RWPE2 (cell line): ENCODE results near the gene UXT.

Experiments used
- ATAC-seq: fragments of 200-7000 bp; cut with Tn5 transposase; 3 replicates; pipeline ENCODE4 v1.9.1; 2021; ENCODE audit warnings: low read depth
- DNase-seq: peaks from one replicate; pipeline ENCODE4 v3.0.0-alpha.2; 2020; ENCODE audit warnings: low spot score
- H3K27ac ChIP-seq: fragments of 450-650 bp; 2 replicates; pipeline ENCODE4 v1.5.1; 2017; ENCODE audit warnings: mild to moderate bottlenecking; ENCODE audit not compliant: poor library complexity, severe bottlenecking
- H3K27me3 ChIP-seq: fragments of 250-450 bp; sonication (Bioruptor Pico); 2 replicates; pipeline ENCODE4 v1.5.1; 2021; ENCODE audit warnings: mild to moderate bottlenecking, moderate library complexity; ENCODE audit not compliant: insufficient read depth, poor library complexity, severe bottlenecking
- H3K36me3 ChIP-seq: fragments of 250-450 bp; sonication (Bioruptor Pico); 2 replicates; pipeline ENCODE4 v1.5.1; 2020; ENCODE audit warnings: low read depth, mild to moderate bottlenecking, moderate library complexity
- H3K4me1 ChIP-seq: fragments of 250-450 bp; sonication (Bioruptor Pico); 2 replicates; pipeline ENCODE4 v1.5.1; 2021; ENCODE audit warnings: mild to moderate bottlenecking, moderate library complexity; ENCODE audit not compliant: insufficient read depth, poor library complexity, severe bottlenecking
- H3K4me3 ChIP-seq: fragments of 250-450 bp; sonication (Bioruptor Pico); 2 replicates; pipeline ENCODE4 v1.5.1; 2021; ENCODE audit warnings: mild to moderate bottlenecking, moderate library complexity; ENCODE audit not compliant: severe bottlenecking
- H3K9me3 ChIP-seq: fragments of 250-450 bp; sonication (Bioruptor Pico); 2 replicates; pipeline ENCODE4 v1.5.1; 2021; ENCODE audit warnings: mild to moderate bottlenecking, moderate library complexity; ENCODE audit not compliant: severe bottlenecking
- CTCF ChIP-seq: fragments of 450-650 bp; IDR thresholded peaks from one replicate; pipeline ENCODE4 v1.5.1; 2017; ENCODE audit warnings: mild to moderate bottlenecking, moderate library complexity; ENCODE audit not compliant: poor library complexity, severe bottlenecking

The UXT gene

GRCh38 chrX:47634871-47635575 lies 24.0 kb downstream of the UXT start:
- no peak overlapping the region for H3K4me3 ChIP-seq
- ATAC-seq (no peak), DNase-seq (no peak)
- no peak overlapping the region for H3K27ac ChIP-seq
- H3K9me3 ChIP-seq, result no peaks in the 10 kb centered on the region
- peaks cover 5% of the 10 kb centered on the region for H3K36me3 ChIP-seq
- no peaks in the 10 kb centered on the region for H3K4me1 ChIP-seq
- TF ChIP-seq CTCF, result no peak
- H3K27me3 ChIP-seq, result no peaks in the 10 kb centered on the region

GRCh38 chrX:47633689-47634590 lies 25.0 kb downstream of the UXT start:
- no peaks in the 10 kb centered on the region; the same call in 1 of the 2 replicates for H3K36me3 ChIP-seq
- H3K4me1 ChIP-seq, result no peaks in the 10 kb centered on the region
- TF ChIP-seq CTCF, result no peak
- no peaks in the 10 kb centered on the region for H3K9me3 ChIP-seq
- H3K4me3 ChIP-seq, result no peak overlapping the region
- no peaks in the 10 kb centered on the region for H3K27me3 ChIP-seq
- no peak overlapping the region for H3K27ac ChIP-seq
- DNase-seq (no peak), ATAC-seq (no peak)

GRCh38 chrX:47632666-47633065 lies 26.3 kb downstream of the UXT start:
- H3K9me3 ChIP-seq, result no peaks in the 10 kb centered on the region
- H3K4me3 ChIP-seq, result no peak overlapping the region
- H3K27ac ChIP-seq, result no peak overlapping the region
- no peaks in the 10 kb centered on the region for H3K4me1 ChIP-seq
- ATAC-seq (no peak), DNase-seq (no peak)
- H3K27me3 ChIP-seq, result no peaks in the 10 kb centered on the region
- TF ChIP-seq CTCF, result no peak
- no peaks in the 10 kb centered on the region; the same call in 1 of the 2 replicates for H3K36me3 ChIP-seq

GRCh38 chrX:47631676-47632075 lies 27.3 kb downstream of the UXT start:
- no peak overlapping the region for H3K27ac ChIP-seq
- ATAC-seq, result no peak
- DNase-seq, result no peak
- H3K4me1 ChIP-seq, result no peaks in the 10 kb centered on the region
- no peaks in the 10 kb centered on the region; the same call in 1 of the 2 replicates for H3K36me3 ChIP-seq
- no peaks in the 10 kb centered on the region for H3K9me3 ChIP-seq
- H3K27me3 ChIP-seq, result no peaks in the 10 kb centered on the region
- TF ChIP-seq CTCF, result no peak
- no peak overlapping the region for H3K4me3 ChIP-seq
